A549 (cell line): Measurements from ENCODE around the gene ACER3. TPM values are rescaled to one million over a fixed set of nuclear protein-coding genes. Genes with fewer than 3 reads are reported as not detected.

ENCODE experiments used
- ATAC-seq, 2 experiments: fragments of 200-7000 bp in 1 of 2; fragments of >200 bp in 1 of 2; cut with Nextera tagmentation in 1 of 2; cut with Tn5 transposase in 1 of 2; 3 replicates each; pipeline versions ENCODE4 v1.8.0 to v1.9.1; 2018 to 2020; ENCODE audit warnings: mild to moderate bottlenecking in 1 of 2, moderate library complexity in 1 of 2
- CTCF ChIA-PET: fragments of 300-600 bp; sonication (Branson Sonifier 250); formaldehyde crosslinking; extraction: SDS; loops from one replicate; lab custom pipeline; 2021; ENCODE audit warnings: antibody characterized with exemption, inconsistent platforms; lab: Yijun Ruan, JAX
- POLR2A ChIA-PET: fragments of 350-600 bp; formaldehyde crosslinking; extraction: SDS; loops from one replicate; lab custom pipeline; 2021; ENCODE audit warnings: antibody characterized with exemption, inconsistent platforms; lab: Yijun Ruan, JAX
- DNase-seq, 2 experiments: peaks; one replicate each; pipeline versions ENCODE4 v3.0.0 to v3.0.0-alpha.2; 2011 to 2016; ENCODE audit warnings: low read depth in 1 of 2, low spot score in 1 of 2
- FAIRE-seq: peaks from 2 replicates; lab custom pipeline; 2011; peaks lifted over from hg19 to GRCh38; lab: Jason Lieb, UNC
- H3K27ac ChIP-seq, 2 experiments: fragments of >200 bp; sonication (Bioruptor Twin); formaldehyde crosslinking; 3 replicates each; pipeline ENCODE4 v1.5.1; 2016 to 2017
- H3K4me1 ChIP-seq: fragments of >200 bp; sonication (Bioruptor Twin); formaldehyde crosslinking; 3 replicates; pipeline ENCODE4 v1.6.1; 2016
- H3K4me2 ChIP-seq: fragments of >200 bp; sonication (Bioruptor Twin); formaldehyde crosslinking; 3 replicates; pipeline ENCODE4 v1.6.1; 2016
- H3K4me3 ChIP-seq: fragments of >200 bp; sonication (Bioruptor Twin); formaldehyde crosslinking; 3 replicates; pipeline ENCODE4 v1.5.1; 2016
- H3K9me3 ChIP-seq: fragments of >200 bp; sonication (Bioruptor Twin); formaldehyde crosslinking; 3 replicates; pipeline ENCODE4 v1.6.1; 2016
- BCL3 ChIP-seq: fragments of >200 bp; sonication (Bioruptor Twin); formaldehyde crosslinking; IDR thresholded peaks from 3 replicates; pipeline ENCODE4 v1.6.1; 2016
- BHLHE40 ChIP-seq: IDR thresholded peaks from 2 replicates; pipeline ENCODE4 v1.6.1; 2012; ENCODE audit warnings: low read depth, low read length, inconsistent platforms
- CBX2 ChIP-seq: fragments of 200-600 bp; sonication (generic); IDR thresholded peaks from 2 replicates; pipeline ENCODE4 v1.6.1; 2016; ENCODE audit warnings: low read depth, mild to moderate bottlenecking, borderline replicate concordance
- CEBPB ChIP-seq, 2 experiments: fragments of >200 bp in 1 of 2; sonication (Bioruptor Twin) in 1 of 2; formaldehyde crosslinking in 1 of 2; IDR thresholded peaks; 2 replicates each; pipeline ENCODE4 v1.6.1; 2012 to 2016
- CHD4 ChIP-seq: fragments of 200-600 bp; sonication (generic); IDR thresholded peaks from 2 replicates; pipeline ENCODE4 v1.6.1; 2016; ENCODE audit warnings: antibody characterized with exemption, mild to moderate bottlenecking, borderline replicate concordance
- E2F6 ChIP-seq: IDR thresholded peaks from 2 replicates; pipeline ENCODE4 v1.6.1; 2012; ENCODE audit warnings: low read depth, borderline replicate concordance
- EHF ChIP-seq: fragments of 250-450 bp; sonication (Bioruptor Pico); IDR thresholded peaks from 2 replicates; pipeline ENCODE4 v1.5.0; 2020; ENCODE audit warnings: mild to moderate bottlenecking
- ELK1 ChIP-seq: fragments of 150-350 bp; IDR thresholded peaks from 2 replicates; pipeline ENCODE4 v1.6.1; 2014; ENCODE audit warnings: low read depth, mild to moderate bottlenecking, low read length
- EP300 ChIP-seq, 2 experiments: fragments of >200 bp; sonication (Bioruptor Twin); formaldehyde crosslinking; IDR thresholded peaks; 2 replicates in 1 of 2; 3 replicates in 1 of 2; pipeline ENCODE4 v1.6.1; 2016 to 2017
- ESRRA ChIP-seq: fragments of 150-350 bp; IDR thresholded peaks from 2 replicates; pipeline ENCODE4 v1.6.1; 2014; ENCODE audit warnings: mild to moderate bottlenecking, low read length, borderline replicate concordance
- FOSL2 ChIP-seq, 2 experiments: fragments of 450-650 bp in 1 of 2; fragments of >200 bp in 1 of 2; sonication (Bioruptor Twin) in 1 of 2; formaldehyde crosslinking; IDR thresholded peaks; 2 replicates each; pipeline versions ENCODE4 v1.5.0 to v1.6.1; 2016 to 2020; ENCODE audit warnings: mild to moderate bottlenecking in 1 of 2, moderate library complexity in 1 of 2
- FOXS1 ChIP-seq: fragments of 250-450 bp; sonication (Bioruptor Pico); IDR thresholded peaks from 2 replicates; pipeline ENCODE4 v1.5.0; 2020; ENCODE audit warnings: mild to moderate bottlenecking, moderate library complexity
- HDAC2 ChIP-seq: fragments of 200-600 bp; sonication (generic); IDR thresholded peaks from 2 replicates; pipeline ENCODE4 v1.6.1; 2016
- HES2 ChIP-seq: fragments of >200 bp; sonication (Bioruptor Twin); formaldehyde crosslinking; IDR thresholded peaks from 2 replicates; pipeline ENCODE4 v1.6.1; 2016
- HEYL ChIP-seq: fragments of 250-450 bp; sonication (Bioruptor Pico); IDR thresholded peaks from 2 replicates; pipeline ENCODE4 v1.8.0; 2021; ENCODE audit warnings: mild to moderate bottlenecking, moderate library complexity
- HOXB13 ChIP-seq: fragments of 250-450 bp; sonication (Bioruptor Pico); IDR thresholded peaks from 2 replicates; pipeline ENCODE4 v1.5.0; 2020; ENCODE audit warnings: low read depth, mild to moderate bottlenecking, moderate library complexity
- JUNB ChIP-seq: fragments of >200 bp; sonication (Bioruptor Twin); formaldehyde crosslinking; IDR thresholded peaks from 2 replicates; pipeline ENCODE4 v1.6.1; 2016
- KDM1A ChIP-seq: fragments of 200-600 bp; sonication (generic); IDR thresholded peaks from 2 replicates; pipeline ENCODE4 v1.6.1; 2016; ENCODE audit warnings: low read depth, mild to moderate bottlenecking
- KDM5A ChIP-seq: fragments of 200-600 bp; sonication (generic); IDR thresholded peaks from 2 replicates; pipeline ENCODE4 v1.6.1; 2016; ENCODE audit warnings: antibody characterized with exemption, mild to moderate bottlenecking
- NFE2L2 ChIP-seq: fragments of 150-350 bp; conservative IDR thresholded peaks from 2 replicates; pipeline ENCODE4 v1.6.1; 2014; ENCODE audit warnings: low read length
- NPAS2 ChIP-seq: fragments of 250-450 bp; sonication (Bioruptor Pico); IDR thresholded peaks from 2 replicates; pipeline ENCODE4 v1.8.0; 2022; ENCODE audit warnings: mild to moderate bottlenecking, moderate library complexity, borderline replicate concordance
- PBX3 ChIP-seq: IDR thresholded peaks from 2 replicates; pipeline ENCODE4 v1.6.1; 2012
- PHF8 ChIP-seq: fragments of 200-600 bp; sonication (generic); IDR thresholded peaks from 2 replicates; pipeline ENCODE4 v1.6.1; 2016; ENCODE audit warnings: low read depth, mild to moderate bottlenecking, antibody characterized with exemption, moderate library complexity, borderline replicate concordance
- POLR2A ChIP-seq: IDR thresholded peaks from 2 replicates; pipeline ENCODE4 v1.6.1; 2012; ENCODE audit warnings: mild to moderate bottlenecking, low read length
- RAD21 ChIP-seq, 2 experiments: fragments of >200 bp in 1 of 2; sonication (Bioruptor Twin) in 1 of 2; formaldehyde crosslinking in 1 of 2; IDR thresholded peaks in 1 of 2; conservative IDR thresholded peaks in 1 of 2; 2 replicates in 1 of 2; 3 replicates in 1 of 2; pipeline ENCODE4 v1.6.1; 2012 to 2018; ENCODE audit warnings: inconsistent platforms in 1 of 2
- RCOR1 ChIP-seq: fragments of 150-350 bp; IDR thresholded peaks from 2 replicates; pipeline ENCODE4 v1.6.1; 2014; ENCODE audit warnings: antibody characterized with exemption, low read length, low read depth
- RFX5 ChIP-seq: fragments of 450-650 bp; IDR thresholded peaks from 2 replicates; pipeline ENCODE4 v1.7.1; 2014; ENCODE audit warnings: antibody characterized with exemption, mild to moderate bottlenecking, moderate library complexity
- RNF2 ChIP-seq: fragments of 200-600 bp; sonication (generic); IDR thresholded peaks from 2 replicates; pipeline ENCODE4 v1.6.1; 2016; ENCODE audit warnings: low read depth, mild to moderate bottlenecking, antibody characterized with exemption, moderate library complexity, borderline replicate concordance
- SMC3 ChIP-seq: fragments of >200 bp; sonication (Bioruptor Twin); formaldehyde crosslinking; IDR thresholded peaks from 3 replicates; pipeline ENCODE4 v1.6.1; 2018; ENCODE audit warnings: inconsistent platforms
- TP53 ChIP-seq: fragments of 250-450 bp; sonication (Bioruptor Pico); IDR thresholded peaks from 2 replicates; pipeline ENCODE4 v1.5.0; 2021; ENCODE audit warnings: mild to moderate bottlenecking, moderate library complexity
- USF2 ChIP-seq: fragments of 450-650 bp; IDR thresholded peaks from 2 replicates; pipeline ENCODE4 v1.6.1; 2014; ENCODE audit warnings: antibody characterized with exemption
- ZC3H11A ChIP-seq: fragments of 450-650 bp; IDR thresholded peaks from 2 replicates; pipeline ENCODE4 v1.6.1; 2014; ENCODE audit warnings: antibody characterized with exemption, mild to moderate bottlenecking
- ZFP36 ChIP-seq: fragments of 450-650 bp; IDR thresholded peaks from 2 replicates; pipeline ENCODE4 v1.6.1; 2014; ENCODE audit warnings: borderline replicate concordance; ENCODE audit not compliant: partially characterized antibody
- ZSCAN20 ChIP-seq: fragments of 250-450 bp; sonication (Bioruptor Pico); IDR thresholded peaks from 2 replicates; pipeline ENCODE4 v1.8.0; 2022; ENCODE audit warnings: mild to moderate bottlenecking, moderate library complexity
- WGBS: methylation state at CpG from one replicate; pipeline ENCODE4 v1.1.6; 2017; ENCODE audit errors: missing lambda C conversion rate; 5-methylcytosine and 5-hydroxymethylcytosine counted together
- polyA plus RNA-seq, 4 experiments: library from polyadenylated mRNA; depleted of rRNA in 3 of 4; stranded (reverse); fragments of >200 nt; fragmentation: RNase III in 1 of 4; extraction: RNeasy Plus Mini Kit Qiagen cat#74134 plus additional on column Dnase treatment in 1 of 4; gene quantifications; 2 replicates in 3 of 4; 3 replicates in 1 of 4; pipeline ENCODE4 v1.2.3, GENCODE V29; 2011 to 2017

The ACER3 gene
- polyA plus RNA-seq, 2 of the 4 experiments (the other 2 are of a cell fraction) = 16.0 to 46.6 TPM

GRCh38 chr11:77001613-77002012, 140.9 kb downstream of the ACER3 start:
- Histone ChIP-seq H3K4me1 (no peaks in the 10 kb centered on the region), H3K9me3 (no peaks in the 10 kb centered on the region), H3K4me3 (no peak overlapping the region), H3K4me2 (no peak overlapping the region), H3K27ac (no peak overlapping the region)
- POLR2A ChIA-PET = no interaction called here
- no peak for DNase-seq
- FAIRE-seq = no peak
- WGBS = 81% methylated on average over 1 of the region's 1 CpG
- no peak for ATAC-seq
- CTCF ChIA-PET = interaction anchor here (1.5 kb wide), 1 partner anchor 10 kb away, joined by 4 read pairs; no protein-coding TSS in a partner anchor
- TF ChIP-seq RAD21 (conservative IDR thresholded peaks at IDR 0.05 in 1 of 2, IDR thresholded peaks at IDR 0.05 in 1 of 2) (no peak), CHD4 (no peak), BCL3 (no peak), RCOR1 (no peak), ZC3H11A (no peak), RFX5 (no peak), KDM5A (no peak)
- TF ChIP-seq, all 56 proteins: peak for 0

- WGBS = 81% methylated on average over 2 of the region's 2 CpGs
- CTCF ChIA-PET = no interaction called here
Measured at GRCh38 chr11:77002776-77003175, 142.1 kb downstream of the ACER3 start.

GRCh38 chr11:77003963-77004362, 143.2 kb downstream of the ACER3 start:
- WGBS = 63% methylated on average over 2 of the region's 2 CpGs
- Histone ChIP-seq H3K4me2 (no peak overlapping the region), H3K27ac (no peak overlapping the region), H3K4me3 (no peak overlapping the region), H3K4me1 (no peaks in the 10 kb centered on the region), H3K9me3 (no peaks in the 10 kb centered on the region)
- ATAC-seq (no peak), FAIRE-seq (no peak), DNase-seq (no peak)
- CTCF ChIA-PET = interaction anchor here (0.7 to 1.2 kb wide), 2 partner anchors 23 to 24 kb away, joined by 3 read pairs; no protein-coding TSS in a partner anchor
- POLR2A ChIA-PET = no interaction called here
- TF ChIP-seq RFX5 (no peak), BHLHE40 (no peak), EHF (CRISPR knock-in tag) (no peak), JUNB (no peak), ESRRA (no peak), E2F6 (no peak), SMC3 (no peak), HOXB13 (no peak), ZFP36 (no peak), ZSCAN20 (no peak), CHD4 (no peak), NFE2L2 (no peak), KDM5A (no peak), NPAS2 (CRISPR knock-in tag) (no peak), POLR2A (no peak), ELK1 (no peak)

More at GRCh38 chr11:77002776-77003175, 142.1 kb downstream of the ACER3 start:
- no peak for ATAC-seq
- Histone ChIP-seq H3K4me1 (no peaks in the 10 kb centered on the region), H3K4me3 (no peak overlapping the region), H3K27ac (no peak overlapping the region), H3K4me2 (no peak overlapping the region), H3K9me3 (no peaks in the 10 kb centered on the region)
- POLR2A ChIA-PET = no interaction called here
- TF ChIP-seq RAD21 (conservative IDR thresholded peaks at IDR 0.05 in 1 of 2, IDR thresholded peaks at IDR 0.05 in 1 of 2) (no peak), FOXS1 (CRISPR knock-in tag) (no peak), HEYL (CRISPR knock-in tag) (no peak), HDAC2 (no peak), PBX3 (no peak), PHF8 (no peak), CBX2 (no peak), CEBPB (IDR thresholded peaks at IDR 0.05) (no peak), BHLHE40 (no peak), EP300 (IDR thresholded peaks at IDR 0.05) (no peak), HES2 (no peak), TP53 (no peak), ESRRA (no peak), CHD4 (no peak), RNF2 (no peak), FOSL2 (IDR thresholded peaks at IDR 0.05) (no peak), FOSL2 (CRISPR knock-in tag; IDR thresholded peaks at IDR 0.05) (no peak), KDM1A (no peak), USF2 (no peak)
- DNase-seq = no peak
- FAIRE-seq = no peak
